Naive thymus-derived CD8-positive, alpha-beta T cell (primary cell): ENCODE data around the gene NMT1. TPM values are rescaled to one million over a fixed set of nuclear protein-coding genes. Genes with fewer than 3 reads are reported as not detected.

Experiments
- ATAC-seq, 2 donors: fragments of 150-1000 bp; cut with Tn5 transposase in 1 of 2; sonication (Bioruptor Pico), chemical (Tn5 transposase) in 1 of 2; 1 replicate in 1 of 2; 2 replicates in 1 of 2; pipeline ENCODE4 v1.10.0; 2021; ENCODE audit warnings: mild to moderate bottlenecking in 2 of 2, moderate library complexity in 2 of 2
- POLR2A ChIA-PET: fragments of 350-600 bp; sonication (Branson Sonifier 250); formaldehyde crosslinking; loops from one replicate; lab custom pipeline; 2021; ENCODE audit warnings: antibody characterized with exemption; lab: Charles Lee
- DNase-seq, 10 donors: peaks; one replicate each; pipeline versions ENCODE4 v3.0.0 to v3.0.0-alpha.2; 2020 to 2022
- H3K27ac Mint-ChIP-seq, 10 donors: one replicate each; pipeline ENCODE4 v1.8.0; 2020 to 2022; ENCODE audit warnings: mild to moderate bottlenecking in 10 of 10, mixed read lengths in 10 of 10, moderate library complexity in 4 of 10, inconsistent platforms in 1 of 10
- H3K27me3 Mint-ChIP-seq, 5 donors: one replicate each; pipeline ENCODE4 v1.8.0; 2021 to 2022; ENCODE audit warnings: mixed read lengths in 5 of 5
- H3K36me3 Mint-ChIP-seq, 3 donors: one replicate each; pipeline ENCODE4 v1.8.0; 2020 to 2022; ENCODE audit warnings: mixed read lengths in 3 of 3, mild to moderate bottlenecking in 2 of 3, inconsistent platforms in 1 of 3
- H3K4me1 Mint-ChIP-seq, 4 donors: one replicate each; pipeline ENCODE4 v1.8.0; 2021 to 2022; ENCODE audit warnings: mixed read lengths in 4 of 4
- H3K4me3 Mint-ChIP-seq, 10 donors: one replicate each; pipeline ENCODE4 v1.8.0; 2020 to 2022; ENCODE audit warnings: mild to moderate bottlenecking in 10 of 10, mixed read lengths in 10 of 10, moderate library complexity in 6 of 10, inconsistent platforms in 1 of 10
- H3K9me3 Mint-ChIP-seq, 9 donors: one replicate each; pipeline ENCODE4 v1.8.0; 2020 to 2022; ENCODE audit warnings: mixed read lengths in 9 of 9, mild to moderate bottlenecking in 3 of 9, inconsistent platforms in 1 of 9, moderate library complexity in 1 of 9
- polyA plus RNA-seq, 3 donors: library from polyadenylated mRNA; unstranded; fragments of 300-500 nt; fragmentation: Illumina TruSeq; gene quantifications; one replicate each; pipeline ENCODE4 v1.2.3, GENCODE V29; 2021
- total RNA-seq, 8 experiments: library from RNA in 2 of 8; stranded (reverse) in 2 of 8; gene quantifications; one replicate each; pipeline ENCODE4 v1.2.3 and lab custom pipeline; 2021 to 2026

The NMT1 gene
- total and polyA plus RNA-seq, 5 experiments from 2014 or later: 55.2 to 139 (median 70.8) TPM

DNA sequence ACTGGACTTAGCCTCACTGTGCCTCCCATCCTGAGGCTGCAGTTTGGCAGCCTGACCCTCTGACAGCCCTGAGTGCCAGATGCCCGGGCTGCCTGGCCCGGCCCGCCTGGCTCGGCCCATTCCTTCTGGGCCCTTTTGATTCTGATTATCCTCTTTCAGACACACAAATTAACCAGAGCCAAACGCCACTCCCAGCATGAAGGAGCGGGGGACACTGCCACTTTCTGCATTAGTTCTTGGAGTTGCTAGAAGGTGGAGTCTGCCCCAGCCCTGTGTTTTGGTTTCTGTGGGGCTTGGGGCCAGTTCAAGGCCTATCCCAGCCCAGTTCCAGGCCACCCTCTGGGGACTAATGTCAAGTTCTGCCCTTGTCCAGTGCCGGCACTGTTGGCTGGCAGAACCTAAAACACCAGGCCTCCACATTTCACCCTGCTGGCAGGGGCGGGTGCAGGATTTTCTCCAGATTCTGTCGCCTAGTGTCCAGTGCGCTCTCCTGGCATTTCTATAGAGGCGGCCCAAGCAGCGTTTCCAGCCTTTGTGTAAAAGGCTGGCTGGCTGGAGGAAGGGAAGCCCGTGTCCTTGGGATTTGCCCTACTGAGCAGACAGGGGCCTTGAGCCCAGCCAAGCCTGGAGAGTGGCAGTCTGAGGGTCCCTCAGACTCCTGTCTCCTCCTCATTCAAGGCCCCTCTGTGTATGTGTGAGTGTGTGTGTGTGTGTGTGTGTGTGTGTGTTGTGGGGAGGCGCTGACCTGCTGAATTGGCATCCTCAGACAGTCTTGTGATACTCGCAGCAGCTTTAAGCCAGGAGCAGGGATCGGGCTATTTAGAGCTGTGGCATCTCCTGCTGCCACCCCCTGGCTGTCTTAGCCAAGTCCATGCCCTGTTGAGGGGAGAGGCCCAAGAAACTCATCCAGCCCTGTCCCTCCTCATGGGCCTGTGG, 49.8 kb downstream of the NMT1 start:
- DNase-seq (no peak), ATAC-seq (no peak)
- Mint-ChIP-seq H3K36me3 (peaks cover 0 to 24% (median 0%) of the 10 kb centered on the region in 3 donors), H3K4me3 (no peak overlapping the region), H3K27ac (peak overlapping the region in 3 of 10 donors; percentile 13 to 72 (median 33)), H3K4me1 (peaks cover 0 to 2% (median under 1%) of the 10 kb centered on the region in 4 donors), H3K9me3 (no peaks in the 10 kb centered on the region), H3K27me3 (no peaks in the 10 kb centered on the region)
- POLR2A ChIA-PET: no interaction called here

DNA sequence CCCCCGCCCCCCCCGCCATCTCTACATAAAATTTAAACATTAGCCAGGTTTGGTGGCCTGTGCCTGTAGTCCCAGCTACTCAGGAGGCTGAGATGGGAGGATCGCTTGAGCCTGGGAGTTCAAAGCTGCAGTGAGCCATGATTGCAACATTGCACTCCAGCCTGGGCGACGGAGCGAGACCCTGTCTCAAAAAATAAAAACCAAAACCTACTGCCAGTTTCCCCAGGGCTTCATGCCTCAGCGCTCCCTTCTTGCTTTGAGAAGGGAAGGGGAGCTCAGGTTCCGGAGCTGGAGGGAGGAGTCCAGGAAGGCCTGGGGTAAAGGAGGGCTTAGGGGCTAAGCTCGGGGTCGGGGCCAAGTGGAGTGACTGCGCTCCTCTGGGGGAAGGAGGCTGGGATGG, 50.7 kb downstream of the NMT1 start:
- Mint-ChIP-seq H3K4me3 (no peak overlapping the region), H3K27ac (no peak overlapping the region), H3K4me1 (peaks cover 0 to 2% (median under 1%) of the 10 kb centered on the region in 4 donors), H3K27me3 (no peaks in the 10 kb centered on the region), H3K9me3 (no peaks in the 10 kb centered on the region), H3K36me3 (peaks cover 0 to 15% (median 0%) of the 10 kb centered on the region in 3 donors)
- DNase-seq: no peak
- no peak for ATAC-seq
- POLR2A ChIA-PET: no interaction called here

DNA sequence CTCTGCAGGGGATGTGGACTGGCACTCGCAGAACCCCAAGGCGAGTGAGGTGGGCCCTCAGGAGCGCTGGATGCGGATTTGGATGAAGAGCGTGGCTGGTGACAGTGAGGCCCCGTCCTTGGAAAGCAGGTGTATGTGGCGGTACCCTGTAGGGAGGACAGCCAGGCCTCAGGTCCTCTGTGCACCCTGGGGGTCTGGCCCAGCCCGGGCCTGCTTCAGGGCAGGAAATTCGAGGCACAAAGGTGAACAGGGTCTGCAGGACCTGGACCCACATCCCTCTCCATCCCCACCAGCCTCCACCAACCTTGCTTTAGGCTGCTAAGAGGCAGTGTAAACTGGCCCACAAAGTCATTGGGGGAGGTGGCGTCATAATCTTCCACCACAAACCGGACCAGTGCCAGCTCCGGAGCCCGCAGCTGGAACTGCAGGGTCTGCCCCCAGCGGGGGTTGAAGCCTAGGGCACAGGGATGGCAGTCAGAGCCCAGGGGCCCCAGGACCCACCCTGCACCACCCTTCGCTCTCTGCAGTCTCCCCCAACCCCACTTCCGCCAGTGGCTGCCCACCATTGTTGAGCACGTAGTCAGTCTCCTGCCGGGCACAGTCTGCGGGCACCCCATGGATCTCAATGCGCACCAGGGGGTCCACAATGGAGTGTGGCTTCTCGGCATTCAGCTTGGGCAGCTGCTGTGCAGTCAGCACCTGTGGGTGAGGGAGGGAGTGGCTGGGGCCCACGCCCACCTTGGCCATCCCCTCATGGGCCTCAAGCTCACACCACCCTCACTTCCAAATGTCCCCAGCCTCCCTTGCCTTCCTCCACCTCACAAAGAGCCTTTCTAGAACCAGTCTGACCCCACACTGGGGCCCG, 51.7 kb downstream of the NMT1 start:
- POLR2A ChIA-PET: no interaction called here

DNA sequence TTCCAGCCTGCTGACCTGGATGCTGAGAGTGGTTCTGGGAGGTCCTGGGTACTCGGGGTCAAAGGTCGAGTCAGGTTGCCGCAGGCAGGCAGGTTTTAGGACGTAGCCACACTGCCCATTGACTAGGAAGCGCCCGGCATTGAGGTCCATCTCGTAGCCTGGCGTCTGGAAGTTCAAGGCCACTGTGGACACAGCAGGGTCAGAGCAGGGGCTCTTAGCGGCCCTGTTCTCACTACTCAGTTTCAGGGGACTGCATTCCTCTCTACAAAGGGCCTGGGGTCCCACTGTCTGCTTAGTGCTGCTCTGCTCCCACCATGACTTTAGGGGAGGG, 52.3 kb downstream of the NMT1 start:
- POLR2A ChIA-PET: no interaction called here
- no peak overlapping the region for H3K27ac Mint-ChIP-seq
- H3K27me3 Mint-ChIP-seq: no peaks in the 10 kb centered on the region
- peaks cover 0 to 2% (median under 1%) of the 10 kb centered on the region in 4 donors for H3K4me1 Mint-ChIP-seq
- H3K36me3 Mint-ChIP-seq: peaks cover 0 to 3% (median 0%) of the 10 kb centered on the region in 3 donors
- H3K9me3 Mint-ChIP-seq: no peaks in the 10 kb centered on the region
- no peak for DNase-seq
- H3K4me3 Mint-ChIP-seq: no peak overlapping the region
- ATAC-seq: no peak

More for the DNA sequence above, 51.7 kb downstream of the NMT1 start:
- H3K27ac Mint-ChIP-seq: no peak overlapping the region
- no peak for DNase-seq
- H3K4me3 Mint-ChIP-seq: no peak overlapping the region
- H3K27me3 Mint-ChIP-seq: no peaks in the 10 kb centered on the region
- H3K36me3 Mint-ChIP-seq: peaks cover 0 to 9% (median 0%) of the 10 kb centered on the region in 3 donors
- ATAC-seq: no peak
- no peaks in the 10 kb centered on the region for H3K9me3 Mint-ChIP-seq
- H3K4me1 Mint-ChIP-seq: peaks cover 0 to 2% (median under 1%) of the 10 kb centered on the region in 4 donors

DNA sequence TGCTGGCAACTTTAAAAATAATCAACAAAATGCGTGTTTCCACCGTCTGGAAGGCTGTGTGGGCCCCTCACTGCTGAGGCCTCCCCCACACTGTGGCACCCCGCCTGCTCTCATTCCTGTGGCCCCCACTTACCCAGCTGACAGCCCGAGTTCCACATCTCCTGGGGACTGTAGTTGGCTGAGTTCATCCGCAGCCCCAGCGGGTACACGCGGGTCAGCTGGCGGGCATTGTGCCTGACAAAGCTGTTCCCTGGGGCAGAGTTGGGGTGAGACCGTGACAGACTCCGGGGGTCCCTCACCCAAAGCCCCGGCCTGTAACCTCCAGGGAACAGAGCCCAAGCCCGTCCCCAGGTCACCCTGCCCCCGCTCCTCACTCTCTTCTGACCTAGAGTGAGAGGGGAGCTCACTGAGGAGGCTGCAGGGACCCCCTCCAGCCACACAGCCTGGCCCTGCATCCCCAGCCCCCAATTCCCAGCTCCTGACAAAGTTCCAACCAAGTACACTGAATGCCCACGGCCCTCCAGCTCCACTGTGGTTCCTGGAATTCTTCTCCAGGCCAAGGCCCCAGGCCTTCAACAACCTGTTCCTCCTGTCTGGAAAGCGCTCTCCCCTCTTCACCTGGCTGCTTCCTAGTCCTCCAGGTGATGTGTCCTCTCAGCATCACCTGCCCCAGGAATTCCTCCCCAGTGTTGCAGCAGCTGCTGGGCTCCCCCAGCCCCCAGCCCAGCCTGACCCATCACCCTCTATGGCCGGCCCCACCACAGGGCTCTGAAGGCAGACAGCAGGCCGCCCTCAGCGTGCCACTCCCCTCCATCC, 53.2 kb downstream of the NMT1 start:
- no peak for ATAC-seq
- Mint-ChIP-seq H3K4me3 (no peak overlapping the region), H3K9me3 (no peaks in the 10 kb centered on the region), H3K4me1 (peaks cover 0 to 2% (median under 1%) of the 10 kb centered on the region in 4 donors), H3K27me3 (no peaks in the 10 kb centered on the region), H3K36me3 (peaks cover 0 to 2% (median 0%) of the 10 kb centered on the region in 3 donors), H3K27ac (no peak overlapping the region)
- POLR2A ChIA-PET: no interaction called here
- no peak for DNase-seq

DNA sequence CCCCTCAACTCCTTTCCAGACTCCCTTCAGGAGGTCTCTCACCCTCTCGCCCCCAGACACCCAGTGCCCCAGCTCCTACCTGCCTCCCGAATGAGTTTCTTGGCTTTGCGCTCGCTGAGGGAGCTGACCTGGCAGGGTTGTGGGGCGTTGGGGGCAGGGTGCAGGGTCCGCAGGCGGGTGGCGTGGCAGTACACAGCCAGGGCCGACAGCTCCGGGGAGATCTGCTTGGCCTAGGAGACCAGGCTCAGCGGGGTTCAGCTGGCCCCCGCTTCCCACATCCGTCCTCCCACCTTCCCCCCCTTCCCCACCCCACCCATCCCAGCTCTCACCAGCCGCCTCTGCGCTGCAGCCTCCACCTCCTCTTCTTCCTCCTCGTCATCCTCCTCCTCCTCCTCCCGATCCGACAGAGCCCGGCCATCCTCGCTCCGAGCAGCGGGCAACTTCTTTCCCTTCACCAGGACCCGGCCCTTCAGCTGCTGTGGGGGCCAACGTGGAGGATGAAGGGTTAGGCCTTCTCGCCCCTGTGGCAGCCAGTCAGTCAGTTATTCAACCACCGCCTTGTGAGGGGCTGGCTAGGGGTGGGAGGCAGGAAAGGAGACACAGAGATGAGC, 54.0 kb downstream of the NMT1 start:
- Mint-ChIP-seq H3K9me3 (no peaks in the 10 kb centered on the region), H3K27ac (peak overlapping the region in 2 of 10 donors; percentile 32 to 39), H3K4me1 (peaks cover 0 to 2% (median 0%) of the 10 kb centered on the region in 4 donors), H3K36me3 (no peaks in the 10 kb centered on the region), H3K27me3 (no peaks in the 10 kb centered on the region), H3K4me3 (no peak overlapping the region)
- POLR2A ChIA-PET: no interaction called here
- no peak for DNase-seq
- no peak for ATAC-seq

DNA sequence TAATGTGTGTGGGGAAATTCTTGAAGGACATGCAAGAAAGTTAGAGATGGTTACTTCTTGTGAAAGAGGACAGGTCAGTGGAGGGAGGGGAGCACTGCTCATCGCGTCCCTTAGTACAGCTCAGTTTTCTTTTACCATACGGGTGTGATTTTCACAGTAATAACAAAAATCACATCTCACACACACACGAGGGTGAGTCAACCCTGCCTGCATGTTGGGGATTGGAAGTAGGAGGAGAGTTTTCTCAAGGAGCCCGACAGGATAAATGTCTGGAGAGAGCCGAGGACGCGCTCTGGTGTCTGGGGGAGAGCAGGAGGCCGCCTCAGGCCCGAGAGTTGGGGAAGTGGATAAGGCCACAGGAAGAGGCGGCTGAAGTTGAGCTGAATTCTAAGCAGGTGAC, 54.8 kb downstream of the NMT1 start:
- H3K36me3 Mint-ChIP-seq: no peaks in the 10 kb centered on the region
- H3K9me3 Mint-ChIP-seq: no peaks in the 10 kb centered on the region
- peaks cover 0 to 2% (median 0%) of the 10 kb centered on the region in 4 donors for H3K4me1 Mint-ChIP-seq
- H3K27me3 Mint-ChIP-seq: no peaks in the 10 kb centered on the region
- ATAC-seq (no peak), DNase-seq (no peak)
- POLR2A ChIA-PET: no interaction called here
- H3K4me3 Mint-ChIP-seq: no peak overlapping the region
- no peak overlapping the region for H3K27ac Mint-ChIP-seq

DNA sequence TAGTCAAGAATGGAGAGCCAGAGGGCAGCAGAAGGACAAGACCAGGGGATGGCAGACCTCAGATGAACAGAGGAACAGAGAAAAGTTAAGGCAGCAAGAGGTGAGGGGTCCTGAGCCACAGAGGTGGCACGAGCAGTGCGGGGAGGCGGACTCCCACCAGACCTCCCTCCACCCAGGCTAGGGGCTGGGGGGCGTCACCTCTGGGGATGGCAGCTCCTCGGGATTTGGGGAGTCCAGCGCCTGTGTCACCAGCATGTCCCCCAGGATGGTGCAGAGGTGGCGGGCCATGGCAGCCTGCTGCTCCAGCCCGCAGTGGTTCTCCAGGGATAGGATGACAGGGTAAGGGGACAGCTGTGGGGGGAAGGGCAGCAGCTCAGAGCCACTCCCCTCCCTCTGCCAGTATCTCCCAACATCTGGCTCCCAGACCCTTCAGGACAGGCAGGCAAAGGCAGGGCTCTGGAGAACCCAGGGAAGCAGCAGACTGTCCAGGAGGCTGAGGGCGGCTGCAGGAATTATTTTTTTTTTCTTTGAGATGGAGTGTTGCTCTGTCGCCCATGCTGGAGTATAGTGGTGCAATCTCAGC, 55.4 kb downstream of the NMT1 start:
- DNase-seq (no peak), ATAC-seq (no peak)
- H3K36me3 Mint-ChIP-seq: no peaks in the 10 kb centered on the region
- POLR2A ChIA-PET: no interaction called here
- H3K27me3 Mint-ChIP-seq: peaks cover 0 to 4% (median 0%) of the 10 kb centered on the region in 5 donors
- peaks cover 0 to 2% (median 0%) of the 10 kb centered on the region in 4 donors for H3K4me1 Mint-ChIP-seq
- no peak overlapping the region for H3K27ac Mint-ChIP-seq
- H3K9me3 Mint-ChIP-seq: no peaks in the 10 kb centered on the region
- no peak overlapping the region for H3K4me3 Mint-ChIP-seq

DNA sequence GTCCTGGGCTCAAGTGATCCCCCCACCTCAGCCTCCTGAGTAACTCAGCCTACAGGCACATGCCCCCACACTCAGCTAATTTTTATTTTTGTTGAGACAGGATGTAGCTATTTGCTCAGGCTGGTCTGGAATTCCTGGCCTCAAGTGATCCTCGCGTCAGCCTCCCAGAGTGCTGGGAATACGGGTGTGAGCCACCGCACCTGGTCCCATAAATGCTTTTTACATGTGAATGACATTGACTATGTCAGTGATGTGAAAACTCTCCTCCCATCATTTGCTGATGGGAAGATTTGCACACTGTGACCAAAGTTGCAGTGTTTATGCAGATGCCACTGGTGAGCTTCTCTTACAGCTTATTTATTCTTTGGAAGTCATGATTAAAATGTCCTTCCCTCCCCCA, 56.2 kb downstream of the NMT1 start:
- Mint-ChIP-seq H3K9me3 (no peaks in the 10 kb centered on the region), H3K27ac (no peak overlapping the region), H3K4me3 (no peak overlapping the region), H3K4me1 (peaks cover 0 to 2% (median 0%) of the 10 kb centered on the region in 4 donors), H3K36me3 (no peaks in the 10 kb centered on the region), H3K27me3 (peaks cover 0 to 8% (median 2%) of the 10 kb centered on the region in 5 donors)
- ATAC-seq (no peak), DNase-seq (no peak)
- POLR2A ChIA-PET: no interaction called here

DNA sequence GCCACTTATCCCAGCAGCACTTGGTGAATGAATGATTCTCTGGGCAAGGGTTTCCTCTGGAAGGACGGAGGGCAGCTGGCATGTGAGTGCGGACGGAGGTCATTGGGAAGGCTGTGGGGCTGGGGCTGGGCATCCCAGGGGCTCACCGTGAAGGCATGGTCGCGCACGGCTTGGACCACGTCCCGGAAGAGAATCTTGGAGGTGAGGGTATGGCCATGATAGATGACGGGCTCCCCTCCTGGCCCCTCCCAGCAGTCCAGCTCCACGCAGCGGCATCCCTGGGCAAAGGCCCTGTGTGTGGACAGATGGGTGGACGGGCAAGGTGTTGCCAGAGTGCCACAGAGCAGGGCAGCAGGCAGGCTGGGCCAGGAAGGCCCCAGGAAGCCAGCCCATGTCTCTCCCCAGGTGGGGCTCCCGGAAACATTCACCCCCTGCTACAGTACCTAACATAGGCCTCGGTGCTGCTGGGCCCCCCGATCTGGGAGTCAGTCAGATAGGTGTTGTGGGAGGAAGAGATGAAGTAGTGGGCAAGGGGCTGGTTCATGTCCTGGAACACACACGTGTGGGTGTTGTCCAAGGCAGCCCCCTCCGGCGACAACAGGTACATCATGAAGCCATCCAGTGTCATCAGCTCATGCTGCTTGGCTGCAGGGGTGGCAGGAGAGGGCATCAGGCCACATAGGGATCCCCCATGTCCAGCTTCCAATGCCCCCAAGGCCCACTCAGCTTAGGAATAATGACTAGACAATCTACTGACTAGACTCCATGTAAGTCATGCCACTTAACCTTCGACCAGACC, 56.9 kb downstream of the NMT1 start:
- DNase-seq (no peak), ATAC-seq (no peak)
- Mint-ChIP-seq H3K4me1 (peaks cover 0 to 2% (median 0%) of the 10 kb centered on the region in 4 donors), H3K36me3 (no peaks in the 10 kb centered on the region), H3K27ac (no peak overlapping the region), H3K27me3 (peaks cover 0 to 8% (median 2%) of the 10 kb centered on the region in 5 donors), H3K4me3 (peak overlapping the region in 1 of 10 donors; percentile 56), H3K9me3 (no peaks in the 10 kb centered on the region)
- POLR2A ChIA-PET: interaction anchor here (1.7 kb wide), 1 partner anchor 12 kb away, joined by 4 read pairs; no protein-coding TSS in a partner anchor

DNA sequence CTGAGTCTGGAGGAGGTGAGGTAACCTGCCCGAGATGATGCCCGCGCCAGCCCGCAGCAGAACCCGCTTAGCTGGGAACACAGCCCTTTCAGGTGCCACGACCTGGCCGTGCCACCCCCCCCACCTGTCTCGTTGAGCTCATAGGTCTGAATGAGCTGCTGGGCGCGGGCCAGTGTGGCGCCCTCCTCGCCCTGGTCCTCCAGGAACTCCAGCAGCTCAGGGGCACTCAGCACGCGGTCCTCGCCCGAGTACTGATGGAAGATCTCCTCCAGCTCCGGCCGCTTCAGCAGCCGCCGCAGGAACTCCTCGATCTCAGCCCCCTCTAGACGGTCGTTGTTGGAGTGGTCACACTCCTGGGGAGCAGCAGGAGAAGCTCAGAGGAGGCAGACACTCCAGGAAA, 57.6 kb downstream of the NMT1 start:
- ATAC-seq (no peak), DNase-seq (no peak)
- peaks cover 0 to 2% (median 0%) of the 10 kb centered on the region in 4 donors for H3K4me1 Mint-ChIP-seq
- no peaks in the 10 kb centered on the region for H3K9me3 Mint-ChIP-seq
- POLR2A ChIA-PET: interaction anchor here (1.7 kb wide), 1 partner anchor 12 kb away, joined by 4 read pairs; no protein-coding TSS in a partner anchor
- no peak overlapping the region for H3K4me3 Mint-ChIP-seq
- no peaks in the 10 kb centered on the region for H3K36me3 Mint-ChIP-seq
- H3K27me3 Mint-ChIP-seq: peaks cover 0 to 8% (median 2%) of the 10 kb centered on the region in 5 donors
- no peak overlapping the region for H3K27ac Mint-ChIP-seq
